ENCODE measurements around the gene GRN. TPM values are rescaled to one million over a fixed set of nuclear protein-coding genes. Genes with fewer than 3 reads are reported as not detected.

GRN gene
- total and polyA plus RNA-seq, 7 donors: 30.8 to 61.0 (median 44.4) TPM

DNA sequence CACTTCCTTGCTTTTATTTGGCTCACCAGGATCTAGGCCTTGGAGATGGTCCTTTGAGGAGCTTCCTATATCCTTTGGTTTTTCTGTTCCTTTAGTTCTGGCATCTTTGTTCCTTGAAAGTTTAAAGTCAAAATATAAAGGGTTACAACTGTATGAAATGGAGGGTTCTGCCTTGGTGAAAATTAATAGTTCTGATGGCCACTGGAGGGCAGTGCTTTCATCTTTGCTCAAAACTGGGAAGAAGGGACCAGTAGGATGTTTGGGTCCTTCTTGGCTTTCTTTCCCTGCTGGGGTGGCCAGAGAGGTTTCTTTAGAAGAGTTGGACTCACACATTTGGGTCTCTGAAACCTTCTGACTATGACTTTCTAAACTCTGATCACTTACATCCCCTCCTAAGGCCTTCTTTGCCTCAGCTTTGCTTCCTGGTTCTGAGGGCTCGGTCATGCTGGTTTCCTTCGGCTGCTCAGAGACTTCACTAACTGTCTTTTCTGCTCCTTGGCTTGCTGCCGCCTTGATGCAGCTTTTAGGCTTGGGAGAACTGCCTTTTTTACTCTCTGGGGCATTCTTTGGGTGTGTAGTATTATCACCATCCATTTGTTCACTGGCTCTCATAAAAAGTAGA, 55.2 kb downstream of the GRN start:
- H3K27ac ChIP-seq: no peak overlapping the region
- intact Hi-C loops (cut with DNase I): loop anchor here (1.0 to 10.0 kb wide), 3 partner anchors 104 to 123 kb away; partner anchors contain the start of gene GPATCH8 (in 1 of the 2)

More for the DNA sequence above, 55.2 kb downstream of the GRN start:
- Histone ChIP-seq H3K4me3 (no peak overlapping the region), H3K9me3 (no peaks in the 10 kb centered on the region), H3K27me3 (ENCODE audit: insufficient read depth in 3 of 3, low read length in 2 of 3) (no peaks in the 10 kb centered on the region), H3K36me3 (ENCODE audit: insufficient read depth in 1 of 2, low read depth in 1 of 2) (peaks cover 4 to 95% of the 10 kb centered on the region in 2 donors), H3K4me1 (no peaks in the 10 kb centered on the region)
- DNase-seq (no peak), ATAC-seq (peak; percentile 48 to 78 (median 60))
- 78 to 84% (median 82%) methylated on average over 3 of the region's 3 CpGs for WGBS, 3 donors
- TF ChIP-seq, protein P1, sequence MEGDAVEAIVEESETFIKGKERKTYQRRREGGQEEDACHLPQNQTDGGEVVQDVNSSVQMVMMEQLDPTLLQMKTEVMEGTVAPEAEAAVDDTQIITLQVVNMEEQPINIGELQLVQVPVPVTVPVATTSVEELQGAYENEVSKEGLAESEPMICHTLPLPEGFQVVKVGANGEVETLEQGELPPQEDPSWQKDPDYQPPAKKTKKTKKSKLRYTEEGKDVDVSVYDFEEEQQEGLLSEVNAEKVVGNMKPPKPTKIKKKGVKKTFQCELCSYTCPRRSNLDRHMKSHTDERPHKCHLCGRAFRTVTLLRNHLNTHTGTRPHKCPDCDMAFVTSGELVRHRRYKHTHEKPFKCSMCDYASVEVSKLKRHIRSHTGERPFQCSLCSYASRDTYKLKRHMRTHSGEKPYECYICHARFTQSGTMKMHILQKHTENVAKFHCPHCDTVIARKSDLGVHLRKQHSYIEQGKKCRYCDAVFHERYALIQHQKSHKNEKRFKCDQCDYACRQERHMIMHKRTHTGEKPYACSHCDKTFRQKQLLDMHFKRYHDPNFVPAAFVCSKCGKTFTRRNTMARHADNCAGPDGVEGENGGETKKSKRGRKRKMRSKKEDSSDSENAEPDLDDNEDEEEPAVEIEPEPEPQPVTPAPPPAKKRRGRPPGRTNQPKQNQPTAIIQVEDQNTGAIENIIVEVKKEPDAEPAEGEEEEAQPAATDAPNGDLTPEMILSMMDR (IDR thresholded peaks at IDR 0.05): peak; percentile 51

Other genes starting within 250 kb of the GRN start
- gene HDAC5, start 221.7 kb upstream of the GRN start, total RNA-seq: 10 to 100 TPM; 24.4 to 75.6 (median 61.2) TPM
- gene HDAC5, start 221.7 kb upstream of the GRN start, polyA plus RNA-seq: 10 to 100 TPM in 2 of 3 donors, 1 to 10 TPM in 1; 8.8 to 35.8 (median 30.2) TPM
- gene HROB, start 203.4 kb upstream of the GRN start, total RNA-seq: 1 to 10 TPM in 1 of 4 donors, under 1 TPM in 3; 0.25 to 1.1 (median 0.39) TPM
- under 1 TPM; 0.53 to 0.77 (median 0.65) TPM for gene HROB, start 203.4 kb upstream of the GRN start, polyA plus RNA-seq
- gene ASB16, start 174.6 kb upstream of the GRN start, total RNA-seq: 10 to 100 TPM; 17.0 to 43.4 (median 26.1) TPM
- 10 to 100 TPM in 1 of 3 donors, 1 to 10 TPM in 2; 1.1 to 16.5 (median 9.9) TPM for gene ASB16, start 174.6 kb upstream of the GRN start, polyA plus RNA-seq
- 10 to 100 TPM; 14.1 to 20.9 (median 20.3) TPM for gene TMUB2, start 158.3 kb upstream of the GRN start, total RNA-seq
- gene TMUB2, start 158.3 kb upstream of the GRN start, polyA plus RNA-seq: 10 to 100 TPM; 22.8 to 44.4 (median 34.7) TPM
- gene ATXN7L3, start 145.4 kb upstream of the GRN start, total RNA-seq: 10 to 100 TPM; 25.6 to 42.6 (median 38.8) TPM
- 10 to 100 TPM; 20.4 to 35.1 (median 21.8) TPM for gene ATXN7L3, start 145.4 kb upstream of the GRN start, polyA plus RNA-seq
- gene UBTF, start 125.6 kb upstream of the GRN start, total RNA-seq: 10 to 100 TPM; 42.3 to 67.5 (median 49.9) TPM
- 10 to 100 TPM; 36.0 to 49.4 (median 36.1) TPM for gene UBTF, start 125.6 kb upstream of the GRN start, polyA plus RNA-seq
- 1 to 10 TPM in 2 of 4 donors, under 1 TPM in 1, not detected in 1; 0.26 to 7.2 (median 2.2) TPM for gene SLC4A1, start 77.2 kb upstream of the GRN start, total RNA-seq
- under 1 TPM in 1 of 3 donors, not detected in 2; 0.29 TPM for gene SLC4A1, start 77.2 kb upstream of the GRN start, polyA plus RNA-seq
- gene RUNDC3A, start 36.7 kb upstream of the GRN start, total RNA-seq: under 1 TPM in 1 of 4 donors, not detected in 3; 0.39 TPM
- gene RUNDC3A, start 36.7 kb upstream of the GRN start, polyA plus RNA-seq: under 1 TPM; 0.09 to 0.21 (median 0.11) TPM
- gene SLC25A39, start 20.5 kb upstream of the GRN start, total RNA-seq: 10 to 100 TPM; 36.4 to 57.8 (median 41.0) TPM
- 10 to 100 TPM; 37.1 to 79.3 (median 42.4) TPM for gene SLC25A39, start 20.5 kb upstream of the GRN start, polyA plus RNA-seq
- under 1 TPM; 0.11 to 0.22 (median 0.20) TPM for gene FAM171A2, start 18.6 kb downstream of the GRN start, total RNA-seq
- gene FAM171A2, start 18.6 kb downstream of the GRN start, polyA plus RNA-seq: under 1 TPM; 0.06 to 0.23 (median 0.08) TPM
- gene ITGA2B, start 44.3 kb downstream of the GRN start, total RNA-seq: under 1 TPM; 0.08 to 0.97 (median 0.23) TPM
- under 1 TPM; 0.13 to 0.69 (median 0.16) TPM for gene ITGA2B, start 44.3 kb downstream of the GRN start, polyA plus RNA-seq
- 10 to 100 TPM; 16.5 to 28.1 (median 21.7) TPM for gene GPATCH8, start 158.1 kb downstream of the GRN start, total RNA-seq
- 10 to 100 TPM in 2 of 3 donors, 1 to 10 TPM in 1; 5.7 to 23.5 (median 11.9) TPM for gene GPATCH8, start 158.1 kb downstream of the GRN start, polyA plus RNA-seq
- gene FZD2, start 212.2 kb downstream of the GRN start, total RNA-seq: under 1 TPM; 0.28 to 0.44 (median 0.33) TPM
- under 1 TPM; 0.13 to 0.61 (median 0.30) TPM for gene FZD2, start 212.2 kb downstream of the GRN start, polyA plus RNA-seq

Data from psoas muscle (tissue), 8 donors.